ENCODE results near the gene ST6GALNAC5.
"Not testable (repeated sequence)": the region's sequence is repeated elsewhere in the genome, so short reads cannot be mapped to it uniquely, and the experiment has no call there.

Gene ST6GALNAC5
- total RNA-seq, result 0 reads per million in 2 donors

GRCh38 chr1:76867342-76868130, at the start of gene ST6GALNAC5:
ST6GALNAC5 (plus strand) TSS chr1:76867480.
- DNase-seq, result no peak

GRCh38 chr1:76820028-76820427, 47.3 kb upstream of the ST6GALNAC5 start:
- no peak for DNase-seq

- DNase-seq, result not testable (repeated sequence)
Measured at GRCh38 chr1:76822961-76823360, 44.3 kb upstream of the ST6GALNAC5 start.

- DNase-seq, result no peak
Measured at GRCh38 chr1:76824106-76824505, 43.2 kb upstream of the ST6GALNAC5 start.

GRCh38 chr1:76826072-76826845, 41.0 kb upstream of the ST6GALNAC5 start:
- no peak for DNase-seq

GRCh38 chr1:76827066-76827465, 40.2 kb upstream of the ST6GALNAC5 start:
- no peak for DNase-seq

GRCh38 chr1:76830373-76830772, 36.9 kb upstream of the ST6GALNAC5 start:
- peak in 1 of 5 experiments; percentile 19 for DNase-seq

GRCh38 chr1:76832521-76832920, 34.8 kb upstream of the ST6GALNAC5 start:
- DNase-seq, result no peak

GRCh38 chr1:76833151-76833550, 34.1 kb upstream of the ST6GALNAC5 start:
- DNase-seq, result no peak

GRCh38 chr1:76833856-76834255, 33.4 kb upstream of the ST6GALNAC5 start:
- DNase-seq, result no peak

GRCh38 chr1:76835203-76835602, 32.1 kb upstream of the ST6GALNAC5 start:
- no peak for DNase-seq

- no peak for DNase-seq
Measured at GRCh38 chr1:76840278-76840677, 27.0 kb upstream of the ST6GALNAC5 start.

GRCh38 chr1:76841460-76841859, 25.8 kb upstream of the ST6GALNAC5 start:
- no peak for DNase-seq

- DNase-seq, result peak in 1 of 5 experiments; percentile 26
Measured at GRCh38 chr1:76843821-76844464, 23.3 kb upstream of the ST6GALNAC5 start.

- no peak for DNase-seq
Measured at GRCh38 chr1:76854255-76854654, 13.0 kb upstream of the ST6GALNAC5 start.

GRCh38 chr1:76856104-76856503, 11.2 kb upstream of the ST6GALNAC5 start:
- no peak for DNase-seq

- DNase-seq, result no peak
Measured at GRCh38 chr1:76857138-76857537, 10.1 kb upstream of the ST6GALNAC5 start.

GRCh38 chr1:76857973-76858372, 9.3 kb upstream of the ST6GALNAC5 start:
- no peak for DNase-seq

- no peak for DNase-seq
Measured at GRCh38 chr1:76861149-76861548, 6.1 kb upstream of the ST6GALNAC5 start.

GRCh38 chr1:76862447-76862846, 4.8 kb upstream of the ST6GALNAC5 start:
- no peak for DNase-seq

- DNase-seq, result no peak
Measured at GRCh38 chr1:76864383-76864782, 2.9 kb upstream of the ST6GALNAC5 start.

- DNase-seq, result no peak
Measured at GRCh38 chr1:76865696-76866286, 1.5 kb upstream of the ST6GALNAC5 start.

GRCh38 chr1:76866566-76866965, 714 bp upstream of the ST6GALNAC5 start:
- DNase-seq, result no peak

Measured in T-helper 2 cell (primary cell).